Measurements from ENCODE around the gene PLK3.

DNA sequence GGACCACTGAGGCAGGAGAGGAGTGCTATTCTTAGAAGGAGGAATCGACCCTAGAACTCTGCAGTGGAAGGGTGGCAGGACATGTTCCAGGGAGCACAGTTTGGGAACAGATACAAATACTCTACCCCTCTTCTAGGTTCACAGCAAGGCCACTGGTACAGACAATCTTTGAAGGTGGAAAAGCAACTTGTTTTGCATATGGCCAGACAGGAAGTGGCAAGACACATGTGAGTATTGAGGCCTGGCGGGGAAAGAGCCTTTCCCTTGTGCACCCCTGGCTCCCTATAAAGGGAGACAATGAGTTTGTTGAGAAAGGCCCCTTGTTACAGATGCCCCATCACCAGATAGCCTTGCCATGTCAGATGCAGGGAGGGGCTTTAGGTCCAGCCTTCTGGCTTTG is 42.8 kb upstream of the PLK3 start:
- TF ChIP-seq, protein P1, sequence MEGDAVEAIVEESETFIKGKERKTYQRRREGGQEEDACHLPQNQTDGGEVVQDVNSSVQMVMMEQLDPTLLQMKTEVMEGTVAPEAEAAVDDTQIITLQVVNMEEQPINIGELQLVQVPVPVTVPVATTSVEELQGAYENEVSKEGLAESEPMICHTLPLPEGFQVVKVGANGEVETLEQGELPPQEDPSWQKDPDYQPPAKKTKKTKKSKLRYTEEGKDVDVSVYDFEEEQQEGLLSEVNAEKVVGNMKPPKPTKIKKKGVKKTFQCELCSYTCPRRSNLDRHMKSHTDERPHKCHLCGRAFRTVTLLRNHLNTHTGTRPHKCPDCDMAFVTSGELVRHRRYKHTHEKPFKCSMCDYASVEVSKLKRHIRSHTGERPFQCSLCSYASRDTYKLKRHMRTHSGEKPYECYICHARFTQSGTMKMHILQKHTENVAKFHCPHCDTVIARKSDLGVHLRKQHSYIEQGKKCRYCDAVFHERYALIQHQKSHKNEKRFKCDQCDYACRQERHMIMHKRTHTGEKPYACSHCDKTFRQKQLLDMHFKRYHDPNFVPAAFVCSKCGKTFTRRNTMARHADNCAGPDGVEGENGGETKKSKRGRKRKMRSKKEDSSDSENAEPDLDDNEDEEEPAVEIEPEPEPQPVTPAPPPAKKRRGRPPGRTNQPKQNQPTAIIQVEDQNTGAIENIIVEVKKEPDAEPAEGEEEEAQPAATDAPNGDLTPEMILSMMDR (conservative IDR thresholded peaks at IDR 0.05) = no peak
- TF ChIP-seq ZFX (IDR thresholded peaks at IDR 0.05) = no peak
